Aorta (tissue), 5 donors: ENCODE measurements around the gene F2. TPM values are rescaled to one million over a fixed set of nuclear protein-coding genes. Genes with fewer than 3 reads are reported as not detected.

ENCODE experiments used
- ATAC-seq: fragments of 200-7000 bp; cut with Tn5 transposase; one replicate; pipeline ENCODE4 v1.9.1; 2022; ENCODE audit warnings: moderate library complexity; ENCODE audit not compliant: low FRiP score
- DNase-seq, 2 donors: peaks; one replicate each; pipeline ENCODE4 v3.0.0-alpha.2; 2020
- H3K27ac ChIP-seq, 2 donors: one replicate each; pipeline ENCODE4 v1.5.1; 2013; ENCODE audit warnings: low read length in 2 of 2, mild to moderate bottlenecking in 2 of 2, moderate library complexity in 2 of 2, control low read depth in 1 of 2, inconsistent platforms in 1 of 2, low read depth in 1 of 2
- H3K27me3 ChIP-seq, 2 donors: one replicate each; pipeline ENCODE4 v1.6.1; 2013; ENCODE audit warnings: control low read depth in 1 of 2, low read length in 1 of 2, mild to moderate bottlenecking in 1 of 2, moderate library complexity in 1 of 2; ENCODE audit not compliant: insufficient read depth in 2 of 2, control insufficient read depth in 1 of 2
- H3K36me3 ChIP-seq, 2 donors: one replicate each; pipeline ENCODE4 v1.6.1; 2013; ENCODE audit warnings: control low read depth in 1 of 2, low read length in 1 of 2, mild to moderate bottlenecking in 1 of 2; ENCODE audit not compliant: insufficient read depth in 2 of 2, control insufficient read depth in 1 of 2
- H3K4me1 ChIP-seq, 2 donors: one replicate each; pipeline ENCODE4 v1.6.1; 2013; ENCODE audit warnings: low read length in 2 of 2, control low read depth in 1 of 2, mild to moderate bottlenecking in 1 of 2, moderate library complexity in 1 of 2; ENCODE audit not compliant: insufficient read depth in 2 of 2, control insufficient read depth in 1 of 2
- H3K4me3 ChIP-seq, 2 donors: one replicate each; pipeline ENCODE4 v1.5.1; 2013; ENCODE audit warnings: low read length in 2 of 2, control low read depth in 1 of 2, mild to moderate bottlenecking in 1 of 2
- H3K9me3 ChIP-seq: one replicate; pipeline ENCODE4 v1.6.1; 2013; ENCODE audit warnings: mild to moderate bottlenecking, low read length; ENCODE audit not compliant: control insufficient read depth
- WGBS, 2 donors: extraction: QIAGEN DNeasy Blood & Tissue Kit; methylation state at CpG; one replicate each; pipeline ENCODE4 v1.1.7; 2013; 5-methylcytosine and 5-hydroxymethylcytosine counted together
- intact Hi-C, 2 donors: fragments of 100-400 bp; cut with DNase I; formaldehyde crosslinking; loops; one replicate each; pipeline versions ENCODE4 v1.14.2 to v1.15.0; 2022
- polyA plus RNA-seq, 2 donors: library from polyadenylated mRNA; stranded (reverse); fragments of 200-250 nt; gene quantifications; one replicate each; pipeline ENCODE4 v1.2.3, GENCODE V29; 2013
- total RNA-seq, 2 donors: library from RNA; stranded (reverse); fragmentation: NEBNext Ultra II Directional; extraction: Animal tissue kit (Norgen Biotek cat#: 25700); gene quantifications; one replicate each; pipeline ENCODE4 v1.2.1, GENCODE V29; 2021
- donor health status: healthy with polysubstance abuse.
- donor health status: Bipolar disorder and iron deficiency.
- donor health status: DM: no; HTN: no; CAD: no.
- donor health status: DM: no; HTN: no; CAD: no.
- donor health status: DM: yes; HTN: yes; CAD: no.

The F2 gene
- total and polyA plus RNA-seq, 4 donors = 0.19 to 0.72 TPM; not detected in 2

DNA sequence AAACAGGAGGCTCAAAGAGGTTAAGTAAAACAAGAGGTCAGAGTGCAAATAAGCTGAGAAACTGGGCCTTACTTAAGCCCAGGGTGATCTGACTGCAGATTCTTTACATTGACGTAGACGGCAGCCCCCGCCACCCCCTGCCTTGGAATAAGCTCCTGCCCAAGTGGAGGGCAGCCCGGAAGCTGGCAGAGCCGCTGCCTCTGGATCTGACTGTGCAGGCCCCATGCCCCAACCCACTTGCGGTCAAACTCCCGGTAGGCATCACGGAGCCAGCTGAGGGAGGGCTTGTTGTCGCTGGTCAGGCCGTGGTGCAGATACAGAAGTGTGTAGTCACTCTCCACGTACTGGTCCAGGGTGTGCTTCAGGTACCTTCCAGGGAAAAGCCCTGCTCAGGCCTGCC, 37.2 kb upstream of the F2 start:
- Histone ChIP-seq H3K36me3 (peaks cover 8 to 11% of the 10 kb centered on the region in 2 donors), H3K4me1 (no peaks in the 10 kb centered on the region), H3K27me3 (no peaks in the 10 kb centered on the region), H3K4me3 (no peak overlapping the region), H3K27ac (no peak overlapping the region), H3K9me3 (no peaks in the 10 kb centered on the region)
- WGBS, 2 donors = 91 to 92% methylated on average over 11 of the region's 11 CpGs
- intact Hi-C loops = no loop called here
- ATAC-seq (no peak), DNase-seq (peak in 1 of 2 donors; percentile 37)

DNA sequence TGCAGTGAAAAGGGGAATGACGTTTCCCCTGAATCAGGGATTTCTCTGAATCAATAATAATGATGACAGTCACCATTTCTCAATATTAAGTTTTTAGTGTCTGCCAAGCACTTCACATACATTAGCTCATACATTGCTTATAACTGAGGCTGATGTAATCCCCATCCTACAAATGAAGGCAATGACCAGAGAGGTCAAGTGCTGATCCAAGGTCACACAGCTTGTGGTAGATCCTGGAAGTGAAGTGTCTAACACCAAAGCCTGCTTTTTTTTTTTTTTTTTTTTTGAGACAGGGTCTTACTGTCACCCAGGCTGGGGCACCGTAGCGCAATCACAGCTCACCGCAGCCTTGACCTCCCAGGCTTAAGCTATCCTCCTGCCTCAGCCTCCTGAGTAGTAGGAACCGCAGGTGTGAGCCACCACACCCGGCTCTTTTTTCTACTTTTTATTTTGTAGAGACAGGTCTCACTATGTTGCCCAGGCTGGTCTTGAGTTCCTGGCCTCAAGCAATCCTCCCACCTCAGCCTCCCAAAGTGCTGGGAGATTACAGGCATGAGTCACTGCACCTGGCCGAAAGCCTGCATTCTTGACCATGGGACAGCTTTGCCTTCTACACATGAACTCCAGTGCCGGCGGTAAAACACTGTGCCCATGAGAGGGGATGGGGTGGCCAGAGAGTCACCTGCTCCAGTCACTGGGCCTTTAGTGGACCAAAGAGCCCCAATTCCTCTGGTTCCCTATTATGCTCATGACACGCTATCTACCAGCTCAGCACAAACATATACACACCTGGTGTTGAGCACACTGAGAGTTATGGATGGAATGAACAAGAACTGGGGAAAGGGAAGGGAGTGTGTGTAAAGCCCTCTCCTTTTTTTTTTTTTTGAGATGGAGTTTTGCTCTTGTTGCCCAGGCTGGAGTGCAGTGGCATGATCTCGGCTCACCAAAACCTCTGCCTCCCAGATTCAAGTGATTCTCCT, 36.0 kb upstream of the F2 start:
- DNase-seq (peak in 1 of 2 donors; percentile 57), ATAC-seq (no peak)
- Histone ChIP-seq H3K27me3 (no peaks in the 10 kb centered on the region), H3K9me3 (no peaks in the 10 kb centered on the region), H3K27ac (no peak overlapping the region), H3K4me1 (no peaks in the 10 kb centered on the region), H3K36me3 (peaks cover 8 to 11% of the 10 kb centered on the region in 2 donors), H3K4me3 (no peak overlapping the region)
- intact Hi-C loops = no loop called here
- WGBS, 2 donors = 80 to 83% methylated on average over 11 of the region's 11 CpGs

- H3K36me3 ChIP-seq = peaks cover 8 to 10% of the 10 kb centered on the region in 2 donors
- no peaks in the 10 kb centered on the region for H3K4me1 ChIP-seq
- no peak overlapping the region for H3K4me3 ChIP-seq
- intact Hi-C loops = no loop called here
- no peaks in the 10 kb centered on the region for H3K9me3 ChIP-seq
- no peak for DNase-seq
- H3K27ac ChIP-seq = no peak overlapping the region
- WGBS, 2 donors = 46 to 48% methylated on average over 3 of the region's 3 CpGs
- no peak for ATAC-seq
- no peaks in the 10 kb centered on the region for H3K27me3 ChIP-seq
Observed at GRCh38 chr11:46684367-46684766, 34.6 kb upstream of the F2 start.

DNA sequence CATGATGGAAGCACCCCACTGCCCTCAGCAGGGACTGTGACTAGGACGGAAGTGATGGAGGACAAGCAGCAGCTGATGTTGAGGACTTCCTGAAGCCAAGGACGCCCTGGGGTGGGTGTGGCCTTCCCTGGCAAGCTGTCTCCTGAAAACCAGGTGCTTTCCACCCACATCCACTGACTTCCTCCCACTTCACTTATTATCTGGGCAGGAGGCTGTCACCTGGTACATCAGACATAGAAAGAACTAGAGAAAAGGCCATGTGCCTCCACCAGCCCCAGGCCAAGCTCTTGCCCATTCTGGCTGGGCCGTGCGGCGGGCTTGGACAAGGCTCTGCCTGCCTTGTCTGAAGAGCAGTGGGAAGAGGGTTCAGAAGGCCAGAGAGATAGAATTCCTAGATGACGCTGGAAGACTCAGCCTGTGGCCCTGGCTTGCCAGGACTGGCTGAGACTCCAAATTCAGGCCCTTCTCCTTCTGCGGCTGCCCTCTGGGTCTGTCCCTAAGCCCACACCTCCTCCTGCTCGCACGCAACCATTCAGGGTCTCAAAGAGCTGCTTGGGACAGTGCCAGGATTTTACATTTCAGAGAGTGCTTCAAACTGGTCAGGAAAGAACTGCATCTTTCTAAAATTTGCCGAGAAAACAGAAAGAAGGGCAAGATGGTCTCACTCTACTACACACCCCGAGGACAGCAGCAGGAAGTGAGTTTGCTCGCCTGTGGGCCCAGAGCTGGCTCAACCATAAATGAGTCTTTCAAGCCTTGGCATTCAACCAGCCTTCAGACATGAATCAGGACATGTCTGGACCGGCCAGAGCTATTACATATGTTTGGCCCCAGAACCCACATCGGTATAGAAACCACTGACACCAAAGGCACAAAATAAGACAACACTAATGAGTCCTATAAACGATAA, 31.9 kb upstream of the F2 start:
- H3K4me1 ChIP-seq = no peaks in the 10 kb centered on the region
- no peak for DNase-seq
- no peaks in the 10 kb centered on the region for H3K9me3 ChIP-seq
- H3K27ac ChIP-seq = peak overlapping the region in 1 of 2 donors; percentile 11
- intact Hi-C loops = no loop called here
- no peak overlapping the region for H3K4me3 ChIP-seq
- WGBS, 2 donors = 66 to 72% methylated on average over 15 of the region's 15 CpGs
- no peaks in the 10 kb centered on the region for H3K27me3 ChIP-seq
- H3K36me3 ChIP-seq = peaks cover 1 to 2% of the 10 kb centered on the region in 2 donors
- peak; percentile 60 for ATAC-seq

DNA sequence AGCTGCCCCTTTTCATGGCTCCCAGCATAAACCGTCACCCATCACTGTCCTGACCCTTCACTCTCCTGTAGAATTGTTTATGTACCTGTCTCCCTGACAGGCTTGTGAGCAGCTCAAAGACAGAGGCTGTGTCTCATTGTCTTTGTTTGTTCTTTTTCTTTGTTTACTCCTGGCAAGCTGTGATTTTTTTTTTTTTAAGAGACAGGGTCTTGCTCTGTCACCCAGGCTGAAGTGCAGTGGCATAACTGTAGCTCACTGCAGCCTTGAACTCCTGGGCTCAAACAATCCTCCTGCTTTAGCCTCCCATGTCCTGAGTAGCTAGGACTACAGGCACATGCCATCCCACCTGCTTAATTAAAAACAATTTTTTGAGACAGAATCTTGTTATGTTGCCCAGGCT, 28.3 kb upstream of the F2 start:
- intact Hi-C loops = no loop called here
- 96 to 100% methylated on average over 1 of the region's 1 CpG for WGBS, 2 donors
- ATAC-seq (no peak), DNase-seq (no peak)
- H3K27me3 ChIP-seq = no peaks in the 10 kb centered on the region
- no peak overlapping the region for H3K27ac ChIP-seq
- H3K4me1 ChIP-seq = no peaks in the 10 kb centered on the region
- no peaks in the 10 kb centered on the region for H3K9me3 ChIP-seq
- H3K36me3 ChIP-seq = peaks cover 6 to 10% of the 10 kb centered on the region in 2 donors
- H3K4me3 ChIP-seq = no peak overlapping the region

DNA sequence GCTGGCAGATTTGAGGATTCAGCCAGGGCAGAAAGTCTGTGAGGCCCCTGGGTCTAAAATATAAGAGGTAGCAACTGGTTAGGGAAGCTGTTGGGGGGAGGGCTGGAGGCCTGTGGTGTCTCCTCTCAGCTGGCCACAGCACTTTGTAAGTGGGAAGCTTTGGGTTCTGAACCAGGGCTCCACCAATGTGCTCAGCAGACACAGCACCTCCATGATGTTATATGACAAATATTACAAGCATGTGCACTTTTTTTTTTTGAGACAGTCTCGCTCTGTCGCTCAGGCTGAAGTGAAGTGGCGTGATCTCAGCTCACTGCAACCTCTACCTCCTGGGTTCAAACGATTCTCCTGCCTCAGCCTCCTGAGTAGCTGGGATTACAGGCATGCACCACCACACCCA, 26.6 kb upstream of the F2 start:
- ATAC-seq (no peak), DNase-seq (no peak)
- intact Hi-C loops = no loop called here
- Histone ChIP-seq H3K27ac (no peak overlapping the region), H3K4me3 (no peak overlapping the region), H3K4me1 (no peaks in the 10 kb centered on the region), H3K9me3 (no peaks in the 10 kb centered on the region), H3K27me3 (no peaks in the 10 kb centered on the region), H3K36me3 (peaks cover 6 to 8% of the 10 kb centered on the region in 2 donors)
- 63 to 66% methylated on average over 4 of the region's 4 CpGs for WGBS, 2 donors

- Histone ChIP-seq H3K4me3 (no peak overlapping the region), H3K4me1 (no peaks in the 10 kb centered on the region), H3K36me3 (peaks cover 5 to 8% of the 10 kb centered on the region in 2 donors), H3K27ac (peak overlapping the region in 1 of 2 donors; percentile 22), H3K27me3 (no peaks in the 10 kb centered on the region), H3K9me3 (no peaks in the 10 kb centered on the region)
- DNase-seq (peak in 1 of 2 donors; percentile 77), ATAC-seq (peak; percentile 55)
- 17 to 31% methylated on average over 2 of the region's 2 CpGs for WGBS, 2 donors
- intact Hi-C loops = no loop called here
Observed at GRCh38 chr11:46693597-46694012, 25.4 kb upstream of the F2 start.

- Histone ChIP-seq H3K9me3 (no peaks in the 10 kb centered on the region), H3K36me3 (peaks cover 5 to 8% of the 10 kb centered on the region in 2 donors), H3K27ac (peak overlapping the region in 1 of 2 donors; percentile 22), H3K4me3 (no peak overlapping the region), H3K27me3 (no peaks in the 10 kb centered on the region), H3K4me1 (no peaks in the 10 kb centered on the region)
- WGBS, 2 donors = 47 to 64% methylated on average over 6 of the region's 6 CpGs
- ATAC-seq (peak; percentile 1), DNase-seq (no peak)
- intact Hi-C loops = no loop called here
Observed at GRCh38 chr11:46694072-46694471, 24.9 kb upstream of the F2 start.
